ENCODE measurements around the gene NRXN3. TPM values are rescaled to one million over a fixed set of nuclear protein-coding genes. Genes with fewer than 3 reads are reported as not detected.

NRXN3 gene
- total RNA-seq, 2 donors from 2014 or later = not detected

DNA sequence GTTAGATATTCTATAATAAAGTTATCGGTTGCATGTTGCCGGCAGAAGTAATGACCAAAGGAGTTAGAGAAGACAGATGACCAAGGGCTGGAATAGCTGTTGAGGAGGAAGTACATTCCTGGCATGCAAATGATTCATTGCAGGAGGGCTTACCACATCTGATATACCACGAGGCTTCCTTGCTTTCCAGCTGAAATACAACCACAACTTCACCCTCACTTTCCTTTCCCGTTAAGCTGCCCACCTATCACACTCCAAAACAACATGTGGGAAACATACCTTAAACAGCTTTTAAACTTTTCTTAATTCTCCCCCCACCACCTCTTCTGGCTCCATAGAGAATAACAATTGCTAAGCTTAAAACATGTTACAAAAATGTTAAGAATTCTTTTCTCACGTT lies 594.1 kb downstream of the NRXN3 start:
- no peaks in the 10 kb centered on the region for H3K4me1 Mint-ChIP-seq
- DNase-seq = no peak

GRCh38 chr14:78764645-78765044 lies 594.5 kb downstream of the NRXN3 start:
- peaks cover 4% of the 10 kb centered on the region for H3K27me3 Mint-ChIP-seq
- H3K36me3 Mint-ChIP-seq (ENCODE audit: low read depth) = no peaks in the 10 kb centered on the region
- no peaks in the 10 kb centered on the region for H3K4me1 Mint-ChIP-seq
- DNase-seq (no peak), ATAC-seq (no peak)
- no peak overlapping the region for H3K4me3 Mint-ChIP-seq
- peaks cover 2% of the 10 kb centered on the region for H3K9me3 ChIP-seq (ENCODE audit: control insufficient read depth, low read length, poor library complexity, severe bottlenecking)
- H3K27ac Mint-ChIP-seq = no peak overlapping the region

More for the DNA sequence above, 594.1 kb downstream of the NRXN3 start:
- no peak overlapping the region for H3K27ac Mint-ChIP-seq
- H3K9me3 ChIP-seq (ENCODE audit: control insufficient read depth, low read length, poor library complexity, severe bottlenecking) = peaks cover 2% of the 10 kb centered on the region
- peaks cover 4% of the 10 kb centered on the region for H3K27me3 Mint-ChIP-seq
- ATAC-seq = no peak
- no peaks in the 10 kb centered on the region for H3K36me3 Mint-ChIP-seq (ENCODE audit: low read depth)
- H3K4me3 Mint-ChIP-seq = no peak overlapping the region

- Mint-ChIP-seq H3K4me1 (no peaks in the 10 kb centered on the region), H3K27me3 (no peaks in the 10 kb centered on the region), H3K4me3 (no peak overlapping the region), H3K36me3 (ENCODE audit: low read depth) (no peaks in the 10 kb centered on the region), H3K27ac (no peak overlapping the region)
- no peak for ATAC-seq
- DNase-seq = no peak
- peaks cover 2% of the 10 kb centered on the region for H3K9me3 ChIP-seq (ENCODE audit: control insufficient read depth, low read length, poor library complexity, severe bottlenecking)
Observed at GRCh38 chr14:78767436-78767835, 597.3 kb downstream of the NRXN3 start.

DNA sequence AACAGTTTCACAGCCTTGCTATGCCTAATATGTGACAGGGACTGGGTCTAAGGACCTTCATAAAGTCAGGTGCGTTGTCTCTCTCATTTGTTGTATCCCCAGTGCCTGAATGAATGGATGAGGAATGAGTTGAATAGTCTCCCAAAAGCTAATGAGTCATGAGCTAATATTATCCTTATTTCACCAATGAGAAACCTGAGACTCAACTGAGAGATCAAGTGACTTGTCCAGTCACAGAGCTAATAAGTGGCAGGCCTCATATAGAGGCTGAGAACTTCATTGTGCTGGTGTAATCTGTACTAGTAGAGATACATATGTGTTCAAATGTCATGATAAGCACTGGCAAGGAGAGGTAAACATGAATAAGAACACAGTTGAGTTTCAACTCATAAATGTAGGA lies 612.4 kb downstream of the NRXN3 start:
- Mint-ChIP-seq H3K27ac (no peak overlapping the region), H3K27me3 (no peaks in the 10 kb centered on the region), H3K4me3 (no peak overlapping the region), H3K36me3 (ENCODE audit: low read depth) (no peaks in the 10 kb centered on the region), H3K4me1 (no peaks in the 10 kb centered on the region)
- DNase-seq (no peak), ATAC-seq (no peak)
- no peaks in the 10 kb centered on the region for H3K9me3 ChIP-seq (ENCODE audit: control insufficient read depth, low read length, poor library complexity, severe bottlenecking)

GRCh38 chr14:78785265-78785664 lies 615.1 kb downstream of the NRXN3 start:
- H3K36me3 Mint-ChIP-seq (ENCODE audit: low read depth) = no peaks in the 10 kb centered on the region
- no peaks in the 10 kb centered on the region for H3K27me3 Mint-ChIP-seq
- ATAC-seq = no peak
- DNase-seq = no peak
- H3K9me3 ChIP-seq (ENCODE audit: control insufficient read depth, low read length, poor library complexity, severe bottlenecking) = no peaks in the 10 kb centered on the region
- H3K4me3 Mint-ChIP-seq = no peak overlapping the region
- no peak overlapping the region for H3K27ac Mint-ChIP-seq
- H3K4me1 Mint-ChIP-seq = no peaks in the 10 kb centered on the region

DNA sequence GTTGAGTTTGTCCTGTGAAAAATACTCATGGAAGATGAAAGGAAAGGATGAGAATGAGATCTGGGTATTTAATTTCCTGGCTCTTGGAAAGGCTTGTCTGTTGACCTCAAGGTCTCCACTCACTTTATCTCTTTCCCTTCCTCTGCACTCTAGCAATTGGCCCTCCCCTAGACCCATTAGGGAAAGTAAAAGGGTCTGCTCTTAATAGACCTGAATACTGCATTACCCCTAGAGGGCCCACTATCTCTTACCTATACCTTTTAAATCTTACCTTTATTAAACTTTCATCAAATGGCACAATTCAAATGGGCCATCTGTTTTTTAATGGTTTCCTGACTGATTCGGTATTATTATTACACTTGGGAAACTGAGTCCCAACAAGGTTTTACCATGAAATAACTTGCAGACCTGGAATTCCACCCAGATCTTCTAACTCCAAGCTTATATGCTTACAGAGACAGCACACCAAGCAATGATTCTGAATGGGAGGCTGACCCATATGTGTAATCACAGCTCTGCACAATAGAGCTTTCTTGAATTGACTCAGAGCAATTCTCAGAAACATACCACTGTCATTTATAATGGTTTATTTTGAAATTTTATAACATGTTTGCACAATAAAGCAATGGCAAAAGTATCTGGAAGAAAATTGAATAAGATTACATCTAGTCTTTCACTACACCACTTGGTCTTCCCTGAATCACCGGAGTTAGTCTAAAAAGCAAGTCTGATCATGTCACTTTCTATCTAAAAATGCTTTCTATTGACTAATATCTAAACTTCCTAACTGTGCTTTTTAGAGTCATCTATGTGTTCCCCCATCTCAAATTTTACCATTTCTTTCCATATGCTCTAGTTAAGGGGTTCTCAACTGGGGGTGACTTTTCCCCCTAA lies 618.5 kb downstream of the NRXN3 start:
- no peak overlapping the region for H3K27ac Mint-ChIP-seq
- no peaks in the 10 kb centered on the region for H3K36me3 Mint-ChIP-seq (ENCODE audit: low read depth)
- no peak for DNase-seq
- no peak overlapping the region for H3K4me3 Mint-ChIP-seq
- no peaks in the 10 kb centered on the region for H3K27me3 Mint-ChIP-seq
- no peak for ATAC-seq
- no peaks in the 10 kb centered on the region for H3K4me1 Mint-ChIP-seq
- no peaks in the 10 kb centered on the region for H3K9me3 ChIP-seq (ENCODE audit: control insufficient read depth, low read length, poor library complexity, severe bottlenecking)

- H3K4me1 Mint-ChIP-seq = no peaks in the 10 kb centered on the region
- no peak overlapping the region for H3K27ac Mint-ChIP-seq
- H3K36me3 Mint-ChIP-seq (ENCODE audit: low read depth) = no peaks in the 10 kb centered on the region
- ATAC-seq = no peak
- no peak overlapping the region for H3K4me3 Mint-ChIP-seq
- H3K9me3 ChIP-seq (ENCODE audit: control insufficient read depth, low read length, poor library complexity, severe bottlenecking) = no peaks in the 10 kb centered on the region
- DNase-seq = no peak
- H3K27me3 Mint-ChIP-seq = no peaks in the 10 kb centered on the region
Observed at GRCh38 chr14:78790271-78790670, 620.1 kb downstream of the NRXN3 start.

DNA sequence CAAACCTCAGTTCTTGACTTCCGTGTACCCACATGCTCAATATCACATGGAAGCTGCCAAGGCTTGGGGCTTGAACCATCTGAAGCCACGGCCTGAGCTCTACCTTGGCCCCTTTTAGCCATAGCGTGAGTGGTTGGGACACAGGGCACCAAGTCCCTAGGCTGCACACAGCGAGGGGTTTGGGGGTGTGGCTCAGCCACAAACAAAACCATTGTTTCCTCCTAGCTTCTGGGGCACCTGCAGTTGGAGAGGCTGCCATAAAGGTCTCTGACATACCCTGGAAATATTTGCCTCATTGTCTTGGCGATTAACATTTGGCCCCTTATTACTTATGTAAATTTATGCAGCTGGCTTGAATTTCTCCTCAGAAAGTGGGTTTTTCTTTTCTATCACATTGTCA lies 628.6 kb downstream of the NRXN3 start:
- ATAC-seq (no peak), DNase-seq (no peak)
- Mint-ChIP-seq H3K36me3 (ENCODE audit: low read depth) (no peaks in the 10 kb centered on the region), H3K4me1 (no peaks in the 10 kb centered on the region), H3K27me3 (no peaks in the 10 kb centered on the region), H3K27ac (no peak overlapping the region), H3K4me3 (no peak overlapping the region)
- H3K9me3 ChIP-seq (ENCODE audit: control insufficient read depth, low read length, poor library complexity, severe bottlenecking) = no peaks in the 10 kb centered on the region

- H3K36me3 Mint-ChIP-seq (ENCODE audit: low read depth) = no peaks in the 10 kb centered on the region
- DNase-seq (no peak), ATAC-seq (no peak)
- H3K9me3 ChIP-seq (ENCODE audit: control insufficient read depth, low read length, poor library complexity, severe bottlenecking) = no peaks in the 10 kb centered on the region
- no peaks in the 10 kb centered on the region for H3K27me3 Mint-ChIP-seq
- H3K4me3 Mint-ChIP-seq = no peak overlapping the region
- no peaks in the 10 kb centered on the region for H3K4me1 Mint-ChIP-seq
- no peak overlapping the region for H3K27ac Mint-ChIP-seq
Observed at GRCh38 chr14:78805570-78805969, 635.4 kb downstream of the NRXN3 start.

DNA sequence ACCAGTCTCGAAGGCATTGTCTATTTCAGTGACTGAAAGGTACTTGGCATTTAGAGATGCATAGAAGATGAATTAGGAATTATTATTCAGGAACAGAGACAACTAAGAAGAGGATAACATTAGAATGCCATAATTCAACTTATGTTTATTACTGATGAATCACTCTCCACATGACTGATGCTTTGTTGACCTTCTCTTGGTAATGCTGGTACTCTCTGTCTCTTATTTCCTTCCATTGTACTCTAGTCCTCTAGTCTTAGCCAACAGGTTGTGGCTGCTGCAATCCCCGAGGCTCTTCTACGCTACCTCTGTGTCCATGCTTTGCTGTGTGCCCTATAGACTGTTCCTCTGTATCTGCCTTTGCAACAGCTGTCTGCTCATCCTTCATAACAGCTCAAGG lies 652.9 kb downstream of the NRXN3 start:
- Mint-ChIP-seq H3K4me3 (no peak overlapping the region), H3K27ac (no peak overlapping the region), H3K27me3 (no peaks in the 10 kb centered on the region), H3K4me1 (no peaks in the 10 kb centered on the region), H3K36me3 (ENCODE audit: low read depth) (no peaks in the 10 kb centered on the region)
- no peak for DNase-seq
- no peaks in the 10 kb centered on the region for H3K9me3 ChIP-seq (ENCODE audit: control insufficient read depth, low read length, poor library complexity, severe bottlenecking)
- no peak for ATAC-seq

DNA sequence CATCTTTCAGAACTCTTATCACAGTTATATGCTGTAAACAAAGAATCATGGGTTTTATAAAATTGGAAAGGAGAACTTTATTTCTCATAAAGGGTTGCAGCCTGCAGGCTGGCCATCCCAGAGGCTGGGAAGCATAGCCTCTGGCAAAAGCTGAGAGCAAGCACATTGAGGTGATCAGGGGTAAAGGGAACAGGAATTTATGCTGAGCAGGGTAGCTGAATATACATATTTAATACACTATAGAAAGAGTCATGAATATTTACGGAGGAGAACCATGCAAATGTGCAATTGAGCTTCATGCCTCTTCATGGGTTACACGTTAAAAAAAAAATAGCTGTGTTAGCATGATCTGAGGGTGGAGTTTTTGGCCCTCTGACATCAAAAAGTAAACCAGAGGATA lies 653.3 kb downstream of the NRXN3 start:
- DNase-seq = no peak
- Mint-ChIP-seq H3K36me3 (ENCODE audit: low read depth) (no peaks in the 10 kb centered on the region), H3K27me3 (no peaks in the 10 kb centered on the region), H3K4me1 (no peaks in the 10 kb centered on the region), H3K27ac (no peak overlapping the region), H3K4me3 (no peak overlapping the region)
- no peak for ATAC-seq
- no peaks in the 10 kb centered on the region for H3K9me3 ChIP-seq (ENCODE audit: control insufficient read depth, low read length, poor library complexity, severe bottlenecking)

GRCh38 chr14:78829274-78829673 lies 659.1 kb downstream of the NRXN3 start:
- no peaks in the 10 kb centered on the region for H3K4me1 Mint-ChIP-seq
- H3K36me3 Mint-ChIP-seq (ENCODE audit: low read depth) = no peaks in the 10 kb centered on the region
- no peak overlapping the region for H3K4me3 Mint-ChIP-seq
- no peaks in the 10 kb centered on the region for H3K27me3 Mint-ChIP-seq
- no peak for DNase-seq
- no peak overlapping the region for H3K27ac Mint-ChIP-seq
- no peaks in the 10 kb centered on the region for H3K9me3 ChIP-seq (ENCODE audit: control insufficient read depth, low read length, poor library complexity, severe bottlenecking)
- no peak for ATAC-seq

- Mint-ChIP-seq H3K27me3 (peaks cover 8% of the 10 kb centered on the region), H3K4me3 (no peak overlapping the region), H3K27ac (no peak overlapping the region), H3K4me1 (no peaks in the 10 kb centered on the region), H3K36me3 (ENCODE audit: low read depth) (no peaks in the 10 kb centered on the region)
- DNase-seq (no peak), ATAC-seq (no peak)
- H3K9me3 ChIP-seq (ENCODE audit: control insufficient read depth, low read length, poor library complexity, severe bottlenecking) = no peaks in the 10 kb centered on the region
Observed at GRCh38 chr14:78834766-78835451, 664.7 kb downstream of the NRXN3 start.

GRCh38 chr14:78835909-78836308 lies 665.7 kb downstream of the NRXN3 start:
- Mint-ChIP-seq H3K27me3 (peaks cover 8% of the 10 kb centered on the region), H3K36me3 (ENCODE audit: low read depth) (no peaks in the 10 kb centered on the region), H3K27ac (no peak overlapping the region), H3K4me3 (no peak overlapping the region), H3K4me1 (no peaks in the 10 kb centered on the region)
- DNase-seq = no peak
- ATAC-seq = no peak
- no peaks in the 10 kb centered on the region for H3K9me3 ChIP-seq (ENCODE audit: control insufficient read depth, low read length, poor library complexity, severe bottlenecking)
